OCI-LY3 (cell line): ENCODE results near the gene GAB4.

ENCODE experiments used
- H2AFZ ChIP-seq: fragments of 200-600, 300-600 bp; shearing (Covaris generic); 2 replicates; pipeline ENCODE4 v1.6.0; 2014; ENCODE audit warnings: antibody characterized with exemption, low read depth, low read length
- H3K27ac ChIP-seq: fragments of 200-600, 300-600 bp; sonication (generic); 2 replicates; pipeline ENCODE4 v1.5.1; 2014; ENCODE audit warnings: mild to moderate bottlenecking, low read length, moderate library complexity, mixed read lengths
- H3K27me3 ChIP-seq: fragments of 200-600, 300-600 bp; sonication (generic); 2 replicates; pipeline ENCODE4 v1.6.1; 2014; ENCODE audit warnings: low read depth, low read length, mixed read lengths
- H3K36me3 ChIP-seq: fragments of 200-600, 300-600 bp; sonication (generic); replicated peaks from 2 replicates; pipeline ENCODE3; 2014; ENCODE audit warnings: low read depth, low read length, mixed read lengths
- H3K4me1 ChIP-seq: fragments of 300-600, 200-600 bp; sonication (generic); 2 replicates; pipeline ENCODE4 v1.6.1; 2014; ENCODE audit warnings: low read length, mixed read lengths
- H3K4me2 ChIP-seq: fragments of 200-600, 300-600 bp; sonication (generic); 2 replicates; pipeline ENCODE4 v1.6.1; 2014; ENCODE audit warnings: low read length, mixed read lengths
- H3K4me3 ChIP-seq: fragments of 300-600, 200-600 bp; sonication (generic); 2 replicates; pipeline ENCODE4 v1.5.1; 2014; ENCODE audit warnings: antibody characterized with exemption, mild to moderate bottlenecking, low read length, moderate library complexity
- H3K79me2 ChIP-seq: fragments of 300-600, 200-600 bp; shearing (Covaris generic); 2 replicates; pipeline ENCODE4 v1.6.1; 2014; ENCODE audit warnings: mild to moderate bottlenecking, low read length, mixed read lengths
- H3K9ac ChIP-seq: fragments of 300-600, 200-600 bp; shearing (Covaris generic); 2 replicates; pipeline ENCODE4 v1.6.0; 2014; ENCODE audit warnings: mild to moderate bottlenecking, low read length, moderate library complexity
- H3K9me3 ChIP-seq: fragments of 200-600, 300-600 bp; shearing (Covaris generic); 2 replicates; pipeline ENCODE4 v1.6.1; 2014; ENCODE audit warnings: low read length, mixed read lengths; ENCODE audit not compliant: insufficient read depth
- H4K20me1 ChIP-seq: fragments of 200-600, 300-600 bp; sonication (generic); 2 replicates; pipeline ENCODE4 v1.6.1; 2016; ENCODE audit warnings: low read length, mixed read lengths; ENCODE audit not compliant: insufficient read depth
- CTCF ChIP-seq: fragments of 200-600, 300-600 bp; sonication (generic); IDR thresholded peaks from 2 replicates; pipeline ENCODE4 v1.5.1; 2014; ENCODE audit warnings: antibody characterized with exemption, low read length, low read depth
- EZH2phosphoT487 ChIP-seq: fragments of 200-600 bp; shearing (Covaris generic); IDR thresholded peaks from 2 replicates; pipeline ENCODE4 v1.6.1; 2018; ENCODE audit warnings: antibody characterized with exemption, mixed run types, low read depth

Gene GAB4

GRCh38 chr22:16965560-16965959, 42.5 kb downstream of the GAB4 start:
- H2AFZ ChIP-seq: no peak overlapping the region
- H3K4me1 ChIP-seq: no peaks in the 10 kb centered on the region
- H3K36me3 ChIP-seq: no peaks in the 10 kb centered on the region
- no peak overlapping the region for H3K4me3 ChIP-seq
- no peak overlapping the region for H3K9ac ChIP-seq
- no peak overlapping the region for H3K4me2 ChIP-seq
- TF ChIP-seq EZH2phosphoT487 (no peak), CTCF (no peak)
- H4K20me1 ChIP-seq: no peaks in the 10 kb centered on the region
- no peaks in the 10 kb centered on the region for H3K79me2 ChIP-seq
- no peaks in the 10 kb centered on the region for H3K9me3 ChIP-seq
- no peaks in the 10 kb centered on the region for H3K27me3 ChIP-seq
- no peak overlapping the region for H3K27ac ChIP-seq

- H3K4me3 ChIP-seq: no peak overlapping the region
- no peak overlapping the region for H3K9ac ChIP-seq
- H3K27ac ChIP-seq: no peak overlapping the region
- no peaks in the 10 kb centered on the region for H4K20me1 ChIP-seq
- H3K36me3 ChIP-seq: no peaks in the 10 kb centered on the region
- H3K4me1 ChIP-seq: no peaks in the 10 kb centered on the region
- no peak for TF ChIP-seq EZH2phosphoT487
- no peak overlapping the region for H2AFZ ChIP-seq
- H3K27me3 ChIP-seq: no peaks in the 10 kb centered on the region
- H3K79me2 ChIP-seq: no peaks in the 10 kb centered on the region
- no peak overlapping the region for H3K4me2 ChIP-seq
- H3K9me3 ChIP-seq: no peaks in the 10 kb centered on the region
Measured at GRCh38 chr22:16965083-16965482, 42.9 kb downstream of the GAB4 start.

- H3K27me3 ChIP-seq: no peaks in the 10 kb centered on the region
- no peaks in the 10 kb centered on the region for H3K4me1 ChIP-seq
- H3K4me2 ChIP-seq: no peak overlapping the region
- no peak overlapping the region for H3K4me3 ChIP-seq
- no peaks in the 10 kb centered on the region for H4K20me1 ChIP-seq
- H3K27ac ChIP-seq: no peak overlapping the region
- H3K36me3 ChIP-seq: no peaks in the 10 kb centered on the region
- no peak overlapping the region for H3K9ac ChIP-seq
- no peak overlapping the region for H2AFZ ChIP-seq
- no peaks in the 10 kb centered on the region for H3K79me2 ChIP-seq
- H3K9me3 ChIP-seq: no peaks in the 10 kb centered on the region
- TF ChIP-seq EZH2phosphoT487 (no peak), CTCF (no peak)
Measured at GRCh38 chr22:16964366-16964765, 43.7 kb downstream of the GAB4 start.

GRCh38 chr22:16963189-16963945, 44.7 kb downstream of the GAB4 start:
- TF ChIP-seq CTCF (no peak), EZH2phosphoT487 (no peak)
- no peaks in the 10 kb centered on the region for H3K27me3 ChIP-seq
- no peaks in the 10 kb centered on the region for H3K36me3 ChIP-seq
- no peak overlapping the region for H2AFZ ChIP-seq
- no peaks in the 10 kb centered on the region for H3K79me2 ChIP-seq
- H3K9ac ChIP-seq: no peak overlapping the region
- H3K4me3 ChIP-seq: no peak overlapping the region
- H4K20me1 ChIP-seq: no peaks in the 10 kb centered on the region
- H3K9me3 ChIP-seq: no peaks in the 10 kb centered on the region
- H3K27ac ChIP-seq: no peak overlapping the region
- no peaks in the 10 kb centered on the region for H3K4me1 ChIP-seq
- no peak overlapping the region for H3K4me2 ChIP-seq
